PFSK-1 (cell line): ENCODE measurements around the gene DRC3.

ENCODE experiments used
- POLR2AphosphoS5 ChIP-seq: IDR thresholded peaks from 2 replicates; pipeline ENCODE4 v1.6.1; 2012; ENCODE audit warnings: low read depth, mild to moderate bottlenecking, control low read depth, low read length, moderate library complexity
- TAF1 ChIP-seq: IDR thresholded peaks from 2 replicates; pipeline ENCODE4 v1.6.1; 2012; ENCODE audit warnings: low read length, control low read depth, borderline replicate concordance; ENCODE audit not compliant: insufficient read depth

DNA sequence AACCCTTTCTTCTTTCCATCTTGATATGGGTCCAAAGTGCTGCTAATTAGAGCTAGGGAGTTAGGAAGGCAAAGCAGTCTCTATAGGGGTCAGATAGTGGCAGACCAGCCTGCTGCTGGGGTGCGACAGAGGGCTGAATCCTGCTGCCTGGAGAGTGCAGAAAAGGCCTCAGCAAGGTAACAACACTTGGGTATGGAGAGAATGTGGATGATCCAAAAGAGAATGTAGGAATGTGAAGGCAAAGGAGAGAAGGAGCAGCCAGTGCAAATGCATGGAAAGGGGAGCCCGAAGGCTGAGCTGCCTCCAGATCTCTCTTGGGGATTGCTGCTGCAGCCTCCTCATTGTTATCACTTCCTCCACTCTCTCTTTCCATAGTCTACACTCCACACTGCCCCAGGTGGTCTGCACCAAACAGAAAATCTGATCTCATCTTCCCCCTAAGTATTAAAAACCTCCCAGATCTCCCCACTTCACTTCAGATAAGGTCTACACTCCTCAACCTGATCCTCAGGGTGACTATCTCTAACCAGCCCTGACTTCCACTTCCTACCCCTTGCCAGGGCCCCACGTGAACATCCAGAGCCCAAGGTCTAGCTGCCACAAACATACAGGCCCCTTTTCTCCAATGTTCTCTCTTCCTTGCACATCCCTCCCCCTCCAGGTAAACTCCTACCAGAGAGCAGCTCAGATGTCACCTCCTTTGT is 29.2 kb upstream of the DRC3 start:
- TF ChIP-seq POLR2AphosphoS5 (no peak), TAF1 (no peak)
